Dermis blood vessel endothelial cell (primary cell): Measurements from ENCODE around the gene SRXN1. TPM values are rescaled to one million over a fixed set of nuclear protein-coding genes. Genes with fewer than 3 reads are reported as not detected.
"Not testable (repeated sequence)": the region's sequence is repeated elsewhere in the genome, so short reads cannot be mapped to it uniquely, and the experiment has no call there.

ENCODE experiments used
- DNase-seq: peaks from one replicate; pipeline ENCODE4 v3.0.0; 2010
- total RNA-seq: library from RNA; depleted of rRNA; stranded (reverse); fragments of >200 nt; gene quantifications from 2 replicates; pipeline ENCODE4 v1.2.3, GENCODE V29; 2014

The SRXN1 gene
- total RNA-seq, 1 donor from 2014 or later: 30.3 TPM

- DNase-seq: no peak
Observed at GRCh38 chr20:653590-654416, 803 bp upstream of the SRXN1 start.

- DNase-seq: peak; percentile 51
Observed at GRCh38 chr20:652615-653109, 338 bp downstream of the SRXN1 start.

- no peak for DNase-seq
Observed at GRCh38 chr20:651713-652614, 1.0 kb downstream of the SRXN1 start.

DNA sequence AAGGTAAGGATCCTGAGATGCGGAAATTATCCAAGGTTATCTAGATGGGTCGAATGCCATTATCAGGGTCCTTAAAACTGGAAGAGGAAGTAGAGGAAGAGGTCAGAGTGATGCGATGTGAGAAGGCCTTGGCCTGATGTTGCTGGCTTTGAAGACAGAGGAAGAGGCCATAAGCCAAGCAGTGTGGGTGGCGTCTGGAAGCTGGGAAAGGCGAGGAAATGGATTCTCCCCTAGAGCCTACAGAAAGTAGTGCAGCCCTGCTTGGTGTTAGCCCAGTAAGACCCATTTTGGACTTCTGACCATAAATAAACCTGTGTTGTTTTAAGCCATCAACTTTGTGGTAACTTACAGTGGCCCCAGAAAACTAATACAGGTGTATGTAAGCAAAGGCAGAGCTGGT is 2.0 kb downstream of the SRXN1 start:
- peak; percentile 39 for DNase-seq

DNA sequence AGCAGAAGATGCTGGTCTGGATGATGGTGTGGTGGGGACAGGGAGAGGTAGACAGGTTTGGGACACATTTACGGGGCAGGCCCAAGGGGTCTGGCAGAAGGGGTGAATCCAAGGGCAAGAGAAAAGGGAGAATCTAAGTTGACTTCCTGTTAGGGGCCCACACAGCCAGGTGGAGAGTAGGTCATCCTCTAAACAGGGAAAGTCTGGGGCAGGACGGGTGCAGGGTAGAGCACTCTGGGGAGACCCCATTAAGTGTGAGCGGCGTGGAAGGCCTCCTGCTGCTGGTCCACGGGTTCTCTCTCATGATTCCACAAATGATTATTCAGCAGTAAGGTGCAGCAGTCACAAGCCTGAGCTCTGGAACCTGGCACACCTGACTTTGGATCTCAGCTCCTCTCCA is 2.7 kb downstream of the SRXN1 start:
- no peak for DNase-seq

- no peak for DNase-seq
Observed at GRCh38 chr20:647479-648019, 5.5 kb downstream of the SRXN1 start.

GRCh38 chr20:646868-647233 is 6.1 kb downstream of the SRXN1 start:
- no peak for DNase-seq

GRCh38 chr20:646107-646867 is 6.7 kb downstream of the SRXN1 start:
- no peak for DNase-seq

- DNase-seq: peak; percentile 85
Observed at GRCh38 chr20:645318-646106, 7.5 kb downstream of the SRXN1 start.

DNA sequence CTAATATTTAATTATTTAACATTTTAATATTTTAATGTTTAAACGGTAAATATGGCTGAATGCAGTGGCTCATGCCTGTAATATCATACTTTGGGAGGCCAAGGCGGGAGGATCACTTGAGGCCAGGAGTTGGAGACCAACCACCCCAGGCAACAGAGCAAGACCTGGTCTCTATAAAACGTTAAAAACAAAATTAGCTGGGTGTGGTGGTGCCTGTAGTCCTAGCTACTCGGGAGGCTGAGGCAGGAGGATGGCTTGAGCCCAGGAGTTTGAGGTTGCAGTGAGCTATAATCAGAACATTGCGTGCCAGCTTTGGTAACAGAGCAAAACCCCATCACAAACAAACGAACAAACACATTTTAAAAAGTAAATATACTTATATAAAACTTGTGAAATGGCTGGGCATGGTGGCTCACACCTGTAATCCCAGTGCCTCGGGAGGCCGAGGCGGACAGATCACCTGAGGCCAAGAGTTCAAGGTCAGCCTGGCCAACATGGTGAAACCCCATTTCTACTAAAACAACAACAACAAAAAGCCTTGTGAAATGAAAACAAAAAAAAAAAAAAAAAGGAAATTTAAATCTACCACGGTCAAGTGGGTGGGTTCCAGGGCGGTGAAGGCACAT is 8.2 kb downstream of the SRXN1 start:
- no peak for DNase-seq

- DNase-seq: peak; percentile 40
Observed at GRCh38 chr20:642398-643174, 10.4 kb downstream of the SRXN1 start.

DNA sequence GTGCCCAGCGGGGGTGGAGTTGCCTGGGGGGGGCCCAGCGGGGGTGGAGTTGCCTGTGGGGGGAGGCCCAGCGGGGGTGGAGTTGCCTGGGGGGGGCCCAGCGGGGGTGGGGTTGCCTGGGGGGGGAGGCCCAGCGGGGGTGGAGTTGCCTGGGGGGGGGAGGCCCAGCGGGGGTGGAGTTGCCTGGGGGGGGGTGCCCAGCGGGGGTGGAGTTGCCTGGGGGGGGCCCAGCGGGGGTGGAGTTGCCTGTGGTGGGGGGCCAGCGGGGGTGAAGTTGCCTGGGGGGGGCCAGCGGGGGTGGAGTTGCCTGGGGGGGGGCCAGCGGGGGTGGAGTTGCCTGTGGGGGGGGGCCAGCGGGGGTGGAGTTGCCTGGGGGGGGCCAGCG is 11.0 kb downstream of the SRXN1 start:
- DNase-seq: not testable (repeated sequence)

- peak; percentile 21 for DNase-seq
Observed at GRCh38 chr20:641516-641875, 11.5 kb downstream of the SRXN1 start.

GRCh38 chr20:640674-641515 is 12.1 kb downstream of the SRXN1 start:
- no peak for DNase-seq

GRCh38 chr20:638579-638978 is 14.4 kb downstream of the SRXN1 start:
- no peak for DNase-seq

DNA sequence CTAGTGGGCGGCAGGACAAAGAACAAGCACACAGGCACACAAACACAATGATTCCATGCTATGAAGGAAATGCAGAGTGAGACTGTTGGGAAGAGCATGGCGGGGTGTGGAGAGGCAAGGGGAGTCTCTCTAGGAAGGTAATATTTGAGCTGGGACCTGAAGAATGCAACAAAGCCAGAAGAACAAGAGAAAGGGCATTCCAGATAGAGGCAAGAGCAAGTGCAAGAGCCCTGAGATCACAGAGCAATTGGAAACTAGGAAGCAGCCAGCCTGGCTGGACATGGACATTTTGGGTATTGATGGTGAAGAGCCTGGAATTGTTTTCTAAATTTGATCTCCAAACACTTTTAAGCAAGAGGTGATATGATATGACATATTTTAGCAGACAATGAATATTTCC is 15.4 kb downstream of the SRXN1 start:
- no peak for DNase-seq

DNA sequence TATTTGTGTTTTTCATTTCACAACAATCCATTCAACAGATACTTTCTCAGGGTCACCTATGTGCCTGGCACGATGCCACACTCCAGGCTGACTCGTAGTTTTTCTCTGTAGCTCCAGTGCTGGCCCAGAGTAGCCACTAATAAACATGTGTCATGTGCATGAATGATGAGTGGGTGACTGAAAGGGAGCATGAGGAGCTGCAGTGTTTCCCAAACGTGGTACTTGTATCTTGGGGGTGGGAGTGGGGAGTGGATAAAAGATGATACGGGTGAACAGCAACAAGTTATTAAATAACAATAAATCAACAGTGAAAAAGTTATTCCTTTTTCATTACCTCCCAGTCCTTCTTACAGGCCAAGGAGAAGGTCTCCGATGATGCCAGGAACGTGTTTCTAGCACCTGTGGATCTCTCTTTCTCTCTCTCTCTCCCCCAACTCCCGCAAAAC is 17.1 kb downstream of the SRXN1 start:
- DNase-seq: no peak

DNA sequence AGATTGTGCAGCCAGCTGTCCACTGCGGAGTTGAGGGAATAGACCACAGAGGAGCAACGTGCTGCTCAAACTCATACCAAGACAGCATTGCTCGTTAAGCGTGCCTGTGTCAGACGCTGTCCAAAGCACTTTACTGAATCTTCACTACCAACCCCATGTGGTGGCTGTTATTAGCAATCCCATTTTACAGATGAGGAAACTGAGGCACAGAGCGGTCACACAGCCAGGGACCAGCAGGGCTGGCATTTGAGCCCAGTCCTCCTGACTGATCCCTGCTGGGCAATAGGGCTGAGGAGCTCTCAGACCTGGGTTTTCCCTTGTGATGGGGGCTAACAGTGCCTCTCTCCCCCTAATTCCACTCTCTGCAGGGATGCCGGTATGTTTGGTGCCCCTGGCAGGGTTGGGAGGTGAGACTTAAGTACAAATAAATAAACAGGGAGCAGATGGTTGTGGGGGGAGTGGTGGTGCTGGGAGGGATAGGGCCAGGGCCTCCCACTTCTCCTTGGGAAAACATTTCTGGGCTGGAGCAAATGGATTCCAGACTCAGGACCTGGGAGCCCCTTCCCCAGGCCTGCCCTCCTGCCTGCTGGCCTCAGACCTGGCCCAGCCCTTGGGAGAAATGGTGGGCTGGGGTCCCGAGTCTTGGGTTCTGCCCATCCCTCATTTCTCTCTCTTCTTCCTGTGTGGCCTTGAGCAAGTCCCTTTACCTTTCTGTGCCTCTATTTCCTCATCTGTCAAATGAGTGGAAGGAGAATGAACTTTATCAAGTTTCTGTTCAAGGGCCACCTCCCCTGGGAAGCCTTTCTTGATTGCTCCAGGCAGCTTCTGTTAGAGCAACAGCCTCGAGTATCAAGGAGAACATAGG is 17.7 kb downstream of the SRXN1 start:
- no peak for DNase-seq
